ENCODE results near the gene SLC25A6. TPM values are rescaled to one million over a fixed set of nuclear protein-coding genes. Genes with fewer than 3 reads are reported as not detected.

SLC25A6 gene
- total RNA-seq, 4 donors from 2014 or later, result 220 to 291 (median 250) TPM

DNA sequence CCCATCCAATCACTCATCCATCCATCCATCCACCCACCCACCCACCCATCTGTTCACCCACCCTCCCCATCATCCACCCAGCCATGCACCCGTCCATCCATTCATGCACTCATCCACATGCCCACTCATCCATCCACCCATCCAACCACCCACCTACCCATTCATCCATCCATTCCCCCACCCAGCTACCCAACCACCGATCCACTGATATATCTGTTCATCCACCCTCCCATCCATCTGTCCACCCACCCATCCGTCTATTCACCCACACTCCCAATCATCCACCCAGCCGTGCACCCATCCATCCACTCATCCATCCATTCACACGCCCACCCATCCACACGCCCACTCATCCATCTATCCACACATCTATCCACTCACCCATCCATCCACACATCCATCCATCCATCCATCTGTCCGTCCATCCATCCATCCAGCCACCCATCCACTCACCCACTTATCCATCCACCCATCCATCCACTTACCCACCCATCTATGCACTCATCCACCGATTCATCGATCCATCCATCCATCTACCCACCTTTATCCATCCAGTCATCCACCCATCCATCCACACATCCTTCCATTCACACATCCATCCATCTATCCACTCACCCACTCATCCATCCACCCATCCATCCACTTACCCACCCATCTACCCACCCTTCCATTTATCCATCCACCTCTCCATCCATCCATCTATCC, 32.4 kb upstream of the SLC25A6 start:
- WGBS, 2 donors, result 76 to 84% methylated on average over 9 of the region's 9 CpGs
- TF ChIP-seq CTCF (IDR thresholded peaks at IDR 0.05), result no peak
- no peak for TF ChIP-seq EP300 (IDR thresholded peaks at IDR 0.05)
- no peak for TF ChIP-seq POLR2A (IDR thresholded peaks at IDR 0.05)
- no peaks in the 10 kb centered on the region for H3K27me3 ChIP-seq
- no peak overlapping the region for H3K27ac ChIP-seq
- H3K36me3 ChIP-seq, result peaks cover 3 to 84% (median 18%) of the 10 kb centered on the region in 3 donors
- DNase-seq (ENCODE audit: low spot score in 2 of 2), result no peak
- H3K9me3 ChIP-seq, result peaks cover 0 to 18% (median 4%) of the 10 kb centered on the region in 4 donors
- no peak overlapping the region for H3K4me3 ChIP-seq
- H3K4me1 ChIP-seq, result no peaks in the 10 kb centered on the region

DNA sequence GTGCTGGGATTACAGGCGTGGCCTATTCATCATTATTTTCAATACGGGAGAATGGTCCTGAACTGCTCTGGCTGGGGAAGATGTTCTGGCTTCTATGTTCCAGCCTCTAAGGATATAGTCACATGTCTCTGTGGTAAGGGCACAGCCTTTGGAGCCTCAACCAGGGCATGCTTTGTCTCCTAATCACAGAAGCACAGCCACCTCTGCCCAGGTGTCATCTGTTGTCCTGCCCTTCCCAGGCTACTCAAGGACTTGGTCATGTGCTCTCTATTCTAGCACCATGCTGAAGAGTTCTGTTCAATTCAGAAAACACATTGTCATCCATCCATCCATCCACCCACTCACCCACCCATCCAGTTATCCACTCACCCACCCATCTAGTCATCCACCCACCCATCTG, 31.3 kb upstream of the SLC25A6 start:
- H3K36me3 ChIP-seq, result peaks cover 5 to 89% (median 18%) of the 10 kb centered on the region in 3 donors
- no peaks in the 10 kb centered on the region for H3K4me1 ChIP-seq
- H3K27ac ChIP-seq, result no peak overlapping the region
- TF ChIP-seq POLR2A (IDR thresholded peaks at IDR 0.05), result no peak
- TF ChIP-seq CTCF (IDR thresholded peaks at IDR 0.05), result no peak
- no peak for TF ChIP-seq EP300 (IDR thresholded peaks at IDR 0.05)
- no peaks in the 10 kb centered on the region for H3K27me3 ChIP-seq
- H3K4me3 ChIP-seq, result no peak overlapping the region
- no peak for DNase-seq (ENCODE audit: low spot score in 2 of 2)
- WGBS, 2 donors, result 48 to 73% methylated on average over 2 of the region's 2 CpGs
- peaks cover 0 to 25% (median 4%) of the 10 kb centered on the region in 4 donors for H3K9me3 ChIP-seq

DNA sequence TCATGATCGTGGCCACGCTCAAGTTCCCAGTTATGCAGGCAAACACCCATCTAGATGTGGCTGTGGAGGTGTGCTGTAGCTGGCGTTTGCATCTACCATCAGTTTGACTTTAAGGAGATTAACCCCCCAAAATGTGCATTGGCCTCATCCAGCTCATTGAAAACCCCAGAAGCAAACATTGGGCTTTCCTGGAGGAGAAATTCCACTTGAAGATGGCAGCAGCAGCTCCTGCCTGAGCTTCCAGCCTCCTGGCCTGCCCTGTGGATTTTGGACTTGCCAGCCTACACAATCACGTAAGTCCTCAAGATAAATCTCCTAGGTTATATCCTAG, 30.2 kb upstream of the SLC25A6 start:
- WGBS, 2 donors, result 97 to 98% methylated on average over 4 of the region's 4 CpGs
- H3K9me3 ChIP-seq, result peaks cover 0 to 27% (median 4%) of the 10 kb centered on the region in 4 donors
- peaks cover 5 to 88% (median 12%) of the 10 kb centered on the region in 3 donors for H3K36me3 ChIP-seq
- H3K27me3 ChIP-seq, result no peaks in the 10 kb centered on the region
- no peak for DNase-seq (ENCODE audit: low spot score in 2 of 2)
- H3K27ac ChIP-seq, result no peak overlapping the region
- no peak overlapping the region for H3K4me3 ChIP-seq
- no peaks in the 10 kb centered on the region for H3K4me1 ChIP-seq
- TF ChIP-seq POLR2A (IDR thresholded peaks at IDR 0.05) (no peak), CTCF (IDR thresholded peaks at IDR 0.05) (no peak), EP300 (IDR thresholded peaks at IDR 0.05) (no peak)

DNA sequence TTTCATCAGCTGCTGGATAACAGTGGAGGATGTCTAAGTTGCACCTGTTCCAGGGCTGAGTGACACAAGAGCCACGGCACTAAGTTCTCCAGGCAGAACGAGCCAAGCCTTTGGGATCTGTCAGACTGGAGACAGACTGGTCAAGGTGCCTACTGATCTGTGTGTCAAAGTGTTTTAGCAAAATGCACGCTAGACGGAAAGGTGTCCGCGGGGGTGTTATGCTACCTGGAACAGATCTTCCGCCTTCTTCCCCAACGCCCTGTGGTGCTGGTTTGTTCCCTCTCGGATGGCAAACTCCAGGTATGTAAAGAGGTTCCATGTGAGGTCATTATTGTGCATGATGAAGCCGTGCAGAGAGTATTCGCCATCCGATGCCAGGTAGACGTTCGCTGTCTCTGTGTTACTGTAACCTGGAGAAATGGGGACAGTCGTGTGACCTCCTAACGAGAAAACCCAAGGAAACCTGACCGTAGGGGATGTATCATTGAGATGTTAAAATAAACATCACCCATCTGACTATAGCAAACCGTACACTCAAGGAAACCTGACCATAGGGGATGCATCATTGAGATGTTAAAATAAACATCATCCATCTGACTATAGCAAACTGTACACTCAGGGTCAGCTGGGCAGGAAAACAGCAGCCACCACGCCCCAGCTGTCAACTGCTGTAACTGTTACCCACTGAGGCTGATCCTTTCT, 29.7 kb upstream of the SLC25A6 start:
- Histone ChIP-seq H3K27ac (no peak overlapping the region), H3K4me3 (no peak overlapping the region), H3K36me3 (peaks cover 5 to 92% (median 12%) of the 10 kb centered on the region in 3 donors), H3K27me3 (no peaks in the 10 kb centered on the region), H3K4me1 (no peaks in the 10 kb centered on the region), H3K9me3 (peaks cover 0 to 27% (median 4%) of the 10 kb centered on the region in 4 donors)
- DNase-seq (ENCODE audit: low spot score in 2 of 2), result no peak
- WGBS, 2 donors, result 98 to 99% methylated on average over 19 of the region's 19 CpGs
- TF ChIP-seq POLR2A (IDR thresholded peaks at IDR 0.05) (no peak), EP300 (IDR thresholded peaks at IDR 0.05) (no peak), CTCF (IDR thresholded peaks at IDR 0.05) (no peak)

- DNase-seq (ENCODE audit: low spot score in 2 of 2), result no peak
- no peak overlapping the region for H3K27ac ChIP-seq
- no peaks in the 10 kb centered on the region for H3K4me1 ChIP-seq
- H3K36me3 ChIP-seq, result peaks cover 5 to 92% (median 12%) of the 10 kb centered on the region in 3 donors
- 74 to 77% methylated on average over 14 of the region's 14 CpGs for WGBS, 2 donors
- no peak overlapping the region for H3K4me3 ChIP-seq
- H3K27me3 ChIP-seq, result no peaks in the 10 kb centered on the region
- peaks cover 0 to 27% (median 4%) of the 10 kb centered on the region in 4 donors for H3K9me3 ChIP-seq
- TF ChIP-seq EP300 (IDR thresholded peaks at IDR 0.05) (no peak), POLR2A (IDR thresholded peaks at IDR 0.05) (no peak), CTCF (IDR thresholded peaks at IDR 0.05) (no peak)
These were observed 28.5 kb upstream of the SLC25A6 start for GRCh38 chrX:1420371-1420770.

Data from tibial nerve (tissue), 4 donors.